ENCODE measurements around the gene GLB1L. TPM values are rescaled to one million over a fixed set of nuclear protein-coding genes. Genes with fewer than 3 reads are reported as not detected.

GLB1L gene
- total RNA-seq, 1 donor from 2014 or later: 22.8 TPM

DNA sequence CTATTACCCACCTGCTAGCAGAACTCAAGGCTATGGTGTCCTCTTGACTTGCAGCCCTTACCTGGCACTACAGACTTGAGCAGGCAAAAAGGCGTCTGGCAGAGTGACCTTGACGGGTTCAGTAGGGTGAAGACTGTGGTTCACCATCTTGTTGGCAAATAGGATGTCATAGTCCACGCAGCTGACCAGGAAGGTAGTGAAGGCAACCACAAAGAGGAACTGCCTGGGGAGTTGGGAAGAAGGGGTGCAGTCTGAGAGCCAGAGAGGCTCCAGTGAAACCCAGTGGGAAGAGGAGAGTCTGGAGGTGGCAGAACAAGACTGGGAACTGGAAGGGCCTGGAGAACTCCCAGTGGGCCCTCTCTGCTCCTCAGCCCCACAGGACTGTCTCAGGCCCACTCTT, 19.9 kb downstream of the GLB1L start:
- Histone ChIP-seq H3K4me1 (peaks cover 24% of the 10 kb centered on the region), H3K4me3 (no peak overlapping the region), H3K36me3 (peaks cover 12 to 65% of the 10 kb centered on the region in 2 donors), H3K27me3 (no peaks in the 10 kb centered on the region), H3K27ac (no peak overlapping the region), H3K9me3 (no peaks in the 10 kb centered on the region)
- DNase-seq (ENCODE audit: extremely low spot score in 2 of 2): no peak
- TF ChIP-seq POLR2AphosphoS5 (IDR thresholded peaks at IDR 0.05; ENCODE audit: insufficient read depth in 1 of 2, low read depth in 1 of 2) (no peak), POLR2A (IDR thresholded peaks at IDR 0.05) (no peak)
- TF ChIP-seq, protein P1, sequence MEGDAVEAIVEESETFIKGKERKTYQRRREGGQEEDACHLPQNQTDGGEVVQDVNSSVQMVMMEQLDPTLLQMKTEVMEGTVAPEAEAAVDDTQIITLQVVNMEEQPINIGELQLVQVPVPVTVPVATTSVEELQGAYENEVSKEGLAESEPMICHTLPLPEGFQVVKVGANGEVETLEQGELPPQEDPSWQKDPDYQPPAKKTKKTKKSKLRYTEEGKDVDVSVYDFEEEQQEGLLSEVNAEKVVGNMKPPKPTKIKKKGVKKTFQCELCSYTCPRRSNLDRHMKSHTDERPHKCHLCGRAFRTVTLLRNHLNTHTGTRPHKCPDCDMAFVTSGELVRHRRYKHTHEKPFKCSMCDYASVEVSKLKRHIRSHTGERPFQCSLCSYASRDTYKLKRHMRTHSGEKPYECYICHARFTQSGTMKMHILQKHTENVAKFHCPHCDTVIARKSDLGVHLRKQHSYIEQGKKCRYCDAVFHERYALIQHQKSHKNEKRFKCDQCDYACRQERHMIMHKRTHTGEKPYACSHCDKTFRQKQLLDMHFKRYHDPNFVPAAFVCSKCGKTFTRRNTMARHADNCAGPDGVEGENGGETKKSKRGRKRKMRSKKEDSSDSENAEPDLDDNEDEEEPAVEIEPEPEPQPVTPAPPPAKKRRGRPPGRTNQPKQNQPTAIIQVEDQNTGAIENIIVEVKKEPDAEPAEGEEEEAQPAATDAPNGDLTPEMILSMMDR (IDR thresholded peaks at IDR 0.05): no peak
- intact Hi-C loops (cut with DNase I): no loop called here

DNA sequence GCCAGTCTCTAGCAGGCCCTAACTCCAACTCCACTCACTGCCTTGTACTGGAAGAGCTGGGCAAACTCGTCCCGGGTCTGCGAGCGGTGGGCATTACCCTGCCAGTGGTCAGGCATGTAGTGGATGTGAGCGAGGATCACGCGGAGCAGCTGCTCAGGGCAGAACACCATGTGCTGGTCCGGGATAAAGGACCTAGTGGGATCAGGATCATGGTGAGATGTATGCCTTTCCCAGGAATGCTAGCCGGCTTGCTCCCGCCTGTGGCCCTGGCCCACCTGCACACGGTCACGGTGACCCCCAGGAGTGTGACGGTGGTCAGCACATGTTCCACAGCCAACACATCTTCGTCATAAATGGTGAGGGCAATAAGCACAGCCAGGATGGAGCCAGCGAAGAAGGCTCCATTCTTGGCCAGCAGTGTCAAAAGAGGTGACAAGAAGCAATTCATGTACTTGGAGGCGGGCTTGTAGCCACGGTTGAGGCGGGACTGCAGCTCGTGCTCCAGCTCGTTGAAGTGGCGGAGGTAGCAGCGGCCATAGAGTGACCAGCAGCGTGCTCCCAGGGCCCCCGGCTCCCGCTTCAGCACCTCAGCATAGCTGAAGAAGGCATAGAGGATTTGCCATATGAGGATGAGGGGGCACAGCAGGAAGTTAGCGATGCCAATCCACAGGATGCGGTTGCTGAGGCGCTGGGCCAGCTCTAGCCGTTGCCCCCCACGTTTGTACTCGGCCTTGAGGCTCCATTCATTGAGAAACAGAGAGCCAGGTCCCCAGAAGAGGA, 21.2 kb downstream of the GLB1L start:
- intact Hi-C loops (cut with DNase I): no loop called here
- peaks cover 32% of the 10 kb centered on the region for H3K4me1 ChIP-seq
- no peak for TF ChIP-seq POLR2A (IDR thresholded peaks at IDR 0.05)
- no peak for TF ChIP-seq POLR2AphosphoS5 (IDR thresholded peaks at IDR 0.05; ENCODE audit: insufficient read depth in 1 of 2, low read depth in 1 of 2)
- TF ChIP-seq, protein P1 (IDR thresholded peaks at IDR 0.05): no peak
- no peaks in the 10 kb centered on the region for H3K27me3 ChIP-seq
- no peaks in the 10 kb centered on the region for H3K9me3 ChIP-seq
- H3K36me3 ChIP-seq: peaks cover 12 to 72% of the 10 kb centered on the region in 2 donors
- H3K27ac ChIP-seq: no peak overlapping the region
- H3K4me3 ChIP-seq: no peak overlapping the region
- DNase-seq (ENCODE audit: extremely low spot score in 2 of 2): no peak

DNA sequence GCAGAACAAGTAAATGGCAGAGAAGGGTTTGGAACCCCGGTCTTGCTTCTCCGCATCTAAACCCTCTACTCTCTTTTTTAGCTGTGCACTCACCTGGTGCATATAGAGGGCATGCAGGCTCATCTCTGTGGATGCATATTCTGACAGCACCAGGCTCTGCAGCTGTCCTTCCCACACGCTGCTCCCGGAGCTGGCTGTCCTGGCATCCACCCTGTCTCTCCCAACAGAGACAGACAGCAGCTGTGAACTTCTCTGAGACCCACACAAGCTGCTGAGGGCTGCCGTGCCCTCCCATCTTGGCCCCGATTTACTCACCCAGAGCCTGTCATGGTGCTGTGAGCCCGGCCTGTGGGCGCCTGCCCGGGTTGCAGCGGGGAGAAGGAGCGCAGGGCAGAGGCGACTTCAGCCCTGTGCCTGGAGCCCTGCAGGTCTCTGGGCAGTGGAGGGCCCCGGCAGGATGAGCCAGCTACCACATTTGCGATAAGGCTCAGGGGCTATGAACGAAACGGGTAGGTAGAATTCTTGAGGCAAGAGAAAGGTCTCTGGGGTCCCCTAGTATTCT, 23.2 kb downstream of the GLB1L start:
- H3K27me3 ChIP-seq: no peaks in the 10 kb centered on the region
- DNase-seq (ENCODE audit: extremely low spot score in 2 of 2): no peak
- no peak overlapping the region for H3K27ac ChIP-seq
- TF ChIP-seq POLR2AphosphoS5 (IDR thresholded peaks at IDR 0.05; ENCODE audit: insufficient read depth in 1 of 2, low read depth in 1 of 2) (no peak), POLR2A (IDR thresholded peaks at IDR 0.05) (no peak)
- peaks cover 12 to 72% of the 10 kb centered on the region in 2 donors for H3K36me3 ChIP-seq
- intact Hi-C loops (cut with DNase I): no loop called here
- no peak overlapping the region for H3K4me3 ChIP-seq
- peaks cover 26% of the 10 kb centered on the region for H3K4me1 ChIP-seq
- no peaks in the 10 kb centered on the region for H3K9me3 ChIP-seq

DNA sequence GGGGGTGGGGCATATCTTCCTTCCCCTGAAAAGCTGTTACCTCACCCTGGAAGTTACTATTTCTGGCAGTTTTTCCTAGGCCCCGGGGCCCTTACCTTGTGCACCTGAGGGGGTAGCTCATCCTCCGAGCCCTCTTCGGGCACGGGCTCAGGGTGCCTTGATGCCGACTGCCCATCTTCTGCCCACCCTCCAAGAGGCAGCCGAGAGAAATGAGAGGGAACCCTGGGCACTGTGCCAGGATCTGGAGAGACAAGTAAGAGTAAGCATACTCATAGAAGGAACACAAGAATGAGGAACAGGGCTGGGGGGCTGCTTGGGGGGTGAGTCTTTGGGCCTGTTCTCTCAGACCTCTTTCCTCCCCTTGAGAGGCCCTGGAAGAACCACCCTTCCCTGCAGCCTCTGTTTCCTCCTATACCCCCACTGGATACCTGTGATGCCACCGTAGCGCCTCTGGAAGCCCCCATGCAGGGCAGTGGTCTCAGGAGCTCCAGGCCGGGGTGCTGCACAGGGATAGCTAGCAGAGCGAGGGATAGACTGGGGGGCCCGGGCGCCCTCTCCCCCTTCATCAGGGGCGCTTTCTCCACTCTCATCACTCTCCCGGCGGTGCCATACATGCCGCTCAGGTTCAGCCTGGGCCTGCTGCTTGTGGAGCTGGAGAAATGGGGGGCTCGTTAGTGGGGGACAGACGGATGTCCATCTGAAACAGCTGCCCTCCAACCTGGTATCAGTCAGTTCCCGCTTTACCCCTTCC, 24.4 kb downstream of the GLB1L start:
- Histone ChIP-seq H3K9me3 (no peaks in the 10 kb centered on the region), H3K4me1 (peaks cover 37% of the 10 kb centered on the region), H3K27me3 (no peaks in the 10 kb centered on the region), H3K27ac (no peak overlapping the region), H3K4me3 (no peak overlapping the region), H3K36me3 (peaks cover 12 to 67% of the 10 kb centered on the region in 2 donors)
- no peak for DNase-seq (ENCODE audit: extremely low spot score in 2 of 2)
- intact Hi-C loops (cut with DNase I): no loop called here
- TF ChIP-seq POLR2A (IDR thresholded peaks at IDR 0.05) (no peak), POLR2AphosphoS5 (IDR thresholded peaks at IDR 0.05; ENCODE audit: insufficient read depth in 1 of 2, low read depth in 1 of 2) (no peak)
- TF ChIP-seq, protein P1 (IDR thresholded peaks at IDR 0.05): no peak

DNA sequence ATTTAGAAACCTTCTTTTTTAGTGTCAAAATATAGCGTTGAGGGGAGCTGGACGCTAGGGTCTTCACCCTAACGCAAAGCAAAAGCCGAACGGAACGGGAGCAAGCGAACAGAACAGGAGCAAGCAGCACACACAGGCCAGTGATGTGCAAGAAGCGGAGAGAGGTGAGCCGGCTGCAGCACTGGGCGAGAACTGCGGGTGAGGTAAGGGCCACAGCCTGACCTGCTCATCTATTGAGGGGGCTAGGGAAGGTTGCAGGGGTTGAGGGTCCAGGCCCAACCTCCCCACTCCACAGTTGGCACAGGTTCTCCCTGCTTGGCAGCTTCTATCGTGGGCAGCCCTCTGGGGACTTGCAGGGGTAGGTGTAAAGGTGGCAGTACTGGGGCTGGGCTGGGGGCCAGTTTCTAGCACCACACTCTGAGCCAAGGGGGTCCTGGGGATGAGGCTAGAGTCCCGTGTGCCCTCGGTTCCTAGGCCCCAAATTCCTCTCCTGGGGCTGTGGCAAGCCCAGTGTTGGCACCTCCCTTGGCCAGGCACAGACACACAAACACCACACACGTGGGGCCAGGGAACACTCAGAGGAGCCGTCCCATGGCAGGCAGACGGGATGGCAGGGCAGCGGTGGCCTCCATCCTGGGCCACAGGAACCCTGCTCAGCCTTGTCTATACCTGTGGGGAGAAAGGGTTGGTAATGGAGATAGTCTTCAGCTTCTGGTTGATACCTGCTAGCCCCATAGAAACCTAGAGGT, 25.3 kb downstream of the GLB1L start:
- Histone ChIP-seq H3K9me3 (no peaks in the 10 kb centered on the region), H3K27ac (no peak overlapping the region), H3K4me3 (peak overlapping the region in 1 of 2 donors; percentile 45), H3K4me1 (peaks cover 40% of the 10 kb centered on the region), H3K36me3 (peaks cover 7 to 67% of the 10 kb centered on the region in 2 donors), H3K27me3 (no peaks in the 10 kb centered on the region)
- no peak for DNase-seq (ENCODE audit: extremely low spot score in 2 of 2)
- TF ChIP-seq, protein P1 (IDR thresholded peaks at IDR 0.05): no peak
- TF ChIP-seq POLR2A (IDR thresholded peaks at IDR 0.05) (no peak), POLR2AphosphoS5 (IDR thresholded peaks at IDR 0.05; ENCODE audit: insufficient read depth in 1 of 2, low read depth in 1 of 2) (no peak)
- intact Hi-C loops (cut with DNase I): loop anchor here (2.0 kb wide), 1 partner anchor 43 kb away; the partner anchor contains the start of gene CNPPD1

Measured in vagina (tissue), 2 donors.